MG63 (cell line): ENCODE data around the gene NDNF. TPM values are rescaled to one million over a fixed set of nuclear protein-coding genes. Genes with fewer than 3 reads are reported as not detected.

ENCODE experiments used
- DNase-seq: peaks from one replicate; pipeline ENCODE4 v3.0.0-alpha.2; 2020
- H3K27me3 ChIP-seq: fragments of 250-450 bp; sonication (Bioruptor Pico); 2 replicates; pipeline ENCODE4 v1.5.1; 2020; ENCODE audit warnings: mild to moderate bottlenecking, moderate library complexity
- H3K36me3 ChIP-seq: fragments of 250-450 bp; sonication (Bioruptor Pico); 2 replicates; pipeline ENCODE4 v1.5.1; 2020; ENCODE audit warnings: mild to moderate bottlenecking, moderate library complexity
- H3K4me3 ChIP-seq: fragments of 250-450 bp; sonication (Bioruptor Pico); 2 replicates; pipeline ENCODE4 v1.5.1; 2020; ENCODE audit warnings: mild to moderate bottlenecking, moderate library complexity
- H3K9me3 ChIP-seq: fragments of 250-450 bp; sonication (Bioruptor Pico); 2 replicates; pipeline ENCODE4 v1.5.1; 2020; ENCODE audit warnings: mild to moderate bottlenecking, moderate library complexity
- total RNA-seq: library from RNA; depleted of rRNA; stranded (reverse); fragments of >200 nt; shearing (Covaris generic); gene quantifications from 2 replicates; pipeline ENCODE4 v1.2.3, GENCODE V29; 2014; ENCODE audit warnings: low replicate concordance; rRNA removed

The NDNF gene
- total RNA-seq = not detected in 2 replicates

DNA sequence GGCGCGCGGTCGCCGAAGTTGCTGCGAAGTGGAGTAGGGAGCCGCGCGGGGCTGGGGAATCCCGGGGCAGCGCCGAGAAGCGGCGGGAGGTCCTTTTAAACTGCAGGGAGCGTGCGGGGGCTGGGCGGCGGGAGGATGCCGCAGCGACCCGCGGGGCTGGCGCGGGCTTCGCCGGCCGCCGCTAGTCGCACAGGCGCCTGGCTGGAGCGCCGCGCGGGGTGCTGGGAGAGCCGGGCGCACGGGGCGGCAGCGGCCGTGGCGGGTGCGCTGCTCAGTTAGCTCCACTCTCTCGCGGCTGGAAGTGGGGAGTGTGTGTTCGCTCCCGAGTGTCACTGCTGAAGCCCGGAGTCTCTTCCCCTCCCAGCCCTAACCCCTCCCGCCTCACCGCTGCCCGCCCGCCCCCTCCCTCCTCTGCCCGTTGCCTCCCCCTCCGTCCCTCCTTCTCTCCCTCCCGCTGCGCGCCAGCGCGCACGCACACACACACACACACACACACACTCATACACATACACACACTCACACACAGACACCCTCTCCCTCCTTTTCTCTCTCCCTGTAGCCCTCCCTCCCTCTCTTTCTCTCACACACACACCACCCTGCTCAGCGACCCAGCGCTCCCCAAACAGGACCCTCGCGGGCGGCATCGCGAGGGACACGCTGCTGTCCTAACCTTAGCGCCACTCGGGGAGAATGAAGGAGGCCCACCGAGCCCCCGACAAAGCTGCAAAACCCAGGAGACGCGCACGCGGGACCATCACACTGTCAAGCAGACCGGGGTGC, at the start of gene NDNF:
TSS of gene NDNF (minus strand) at position 312 of the 780 bp plus-strand sequence. CDS start 26,698 bp downstream, outside the sequence.
- H3K4me3 ChIP-seq = peak within 1 kb of the TSS; percentile 28
- no peaks in the 10 kb centered on the region for H3K36me3 ChIP-seq
- peaks cover 18% of the 10 kb centered on the region for H3K27me3 ChIP-seq
- no peaks in the 10 kb centered on the region for H3K9me3 ChIP-seq
- peak; percentile 22 for DNase-seq

DNA sequence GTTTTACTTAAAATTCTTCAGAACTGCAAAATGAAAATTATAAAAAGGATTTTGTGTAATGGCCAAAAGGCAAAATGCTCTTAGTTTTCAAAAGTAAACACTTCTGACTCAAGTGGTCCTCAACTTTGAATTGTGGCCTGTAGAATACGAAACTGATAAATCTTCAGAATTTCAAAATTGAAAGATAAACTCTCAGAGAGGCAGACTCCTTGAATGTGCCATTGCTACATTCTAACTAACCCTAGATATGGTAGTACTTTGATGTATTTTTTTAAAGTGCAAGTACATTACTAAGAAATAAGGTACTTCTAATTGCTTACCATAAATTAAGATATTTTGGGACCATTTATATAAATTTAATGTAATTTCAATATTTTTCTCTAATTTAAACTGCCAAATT, 47.4 kb upstream of the NDNF start:
- H3K27me3 ChIP-seq = no peaks in the 10 kb centered on the region; the same call in 1 of the 2 replicates
- no peaks in the 10 kb centered on the region for H3K9me3 ChIP-seq

GRCh38 chr4:121118344-121118743, 46.0 kb upstream of the NDNF start:
- H3K4me3 ChIP-seq = no peak overlapping the region
- no peak for DNase-seq
- H3K36me3 ChIP-seq = no peaks in the 10 kb centered on the region
- no peaks in the 10 kb centered on the region for H3K9me3 ChIP-seq
- H3K27me3 ChIP-seq = no peaks in the 10 kb centered on the region; the same call in 1 of the 2 replicates

More for the DNA sequence above, 47.4 kb upstream of the NDNF start:
- DNase-seq = no peak
- no peak overlapping the region for H3K4me3 ChIP-seq
- no peaks in the 10 kb centered on the region for H3K36me3 ChIP-seq

GRCh38 chr4:121114756-121115155, 42.4 kb upstream of the NDNF start:
- H3K4me3 ChIP-seq = no peak overlapping the region
- no peaks in the 10 kb centered on the region for H3K9me3 ChIP-seq
- H3K36me3 ChIP-seq = no peaks in the 10 kb centered on the region
- DNase-seq = no peak
- H3K27me3 ChIP-seq = no peaks in the 10 kb centered on the region; the same call in 1 of the 2 replicates

DNA sequence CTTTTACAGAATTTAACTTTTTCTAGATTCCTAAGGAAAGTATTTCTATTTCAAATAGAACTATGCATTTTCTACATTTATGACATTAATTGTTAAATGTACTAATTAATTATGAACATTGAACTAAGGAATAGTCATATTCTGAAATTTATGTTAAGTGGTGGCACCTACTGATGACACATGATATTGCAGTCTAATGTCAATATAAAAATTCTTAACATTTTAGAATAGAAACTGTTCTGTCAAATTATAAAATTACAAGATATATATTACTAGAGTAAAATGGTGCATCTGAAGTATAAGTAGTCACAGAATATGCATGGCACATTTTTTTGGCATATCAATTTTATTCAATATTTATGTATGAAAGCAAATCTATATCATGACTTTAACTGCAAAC, 40.2 kb upstream of the NDNF start:
- no peak for DNase-seq
- no peaks in the 10 kb centered on the region for H3K36me3 ChIP-seq
- H3K27me3 ChIP-seq = no peaks in the 10 kb centered on the region; the same call in 1 of the 2 replicates
- no peak overlapping the region for H3K4me3 ChIP-seq
- H3K9me3 ChIP-seq = no peaks in the 10 kb centered on the region

DNA sequence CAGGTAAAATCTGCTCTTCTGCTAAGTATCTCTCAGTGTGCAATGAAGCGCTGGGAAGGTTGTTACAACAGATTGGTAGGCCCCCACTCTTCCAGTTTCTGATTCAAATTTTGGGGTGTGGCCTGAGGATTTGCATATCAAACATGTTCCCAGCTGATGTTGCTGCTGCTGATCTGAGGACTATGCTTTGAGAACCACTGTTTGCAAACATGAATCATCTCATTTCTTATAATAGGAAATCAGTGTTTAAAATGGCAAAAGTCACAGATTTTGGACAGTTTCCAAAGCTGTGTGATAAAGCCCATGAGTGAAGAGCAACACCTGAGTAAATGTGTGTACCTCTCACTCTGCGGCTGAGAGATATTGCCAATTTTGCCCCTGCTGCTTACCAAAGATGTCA, 36.2 kb upstream of the NDNF start:
- no peaks in the 10 kb centered on the region for H3K9me3 ChIP-seq
- no peaks in the 10 kb centered on the region for H3K36me3 ChIP-seq
- no peak overlapping the region for H3K4me3 ChIP-seq
- no peaks in the 10 kb centered on the region for H3K27me3 ChIP-seq
- DNase-seq = no peak

DNA sequence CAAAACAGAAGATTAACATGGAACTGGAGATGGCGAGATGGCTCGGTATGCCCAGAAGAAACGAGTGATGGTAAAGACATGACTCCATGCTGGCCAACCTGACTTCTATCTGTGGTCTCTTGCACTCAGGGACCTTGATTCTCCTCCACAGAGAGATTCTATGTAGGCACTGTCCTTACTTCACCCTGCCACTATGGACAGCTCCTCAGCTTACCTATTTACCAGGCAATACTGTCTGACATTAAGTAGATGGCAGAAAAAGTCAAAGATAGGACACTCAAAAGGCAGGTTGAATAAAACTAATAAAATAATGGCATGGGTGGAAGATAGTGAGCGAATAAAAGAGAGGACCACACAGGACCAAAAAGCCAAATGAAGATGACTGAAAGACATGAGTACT, 35.2 kb upstream of the NDNF start:
- Histone ChIP-seq H3K27me3 (no peaks in the 10 kb centered on the region), H3K4me3 (no peak overlapping the region), H3K9me3 (no peaks in the 10 kb centered on the region), H3K36me3 (no peaks in the 10 kb centered on the region)
- DNase-seq = no peak

DNA sequence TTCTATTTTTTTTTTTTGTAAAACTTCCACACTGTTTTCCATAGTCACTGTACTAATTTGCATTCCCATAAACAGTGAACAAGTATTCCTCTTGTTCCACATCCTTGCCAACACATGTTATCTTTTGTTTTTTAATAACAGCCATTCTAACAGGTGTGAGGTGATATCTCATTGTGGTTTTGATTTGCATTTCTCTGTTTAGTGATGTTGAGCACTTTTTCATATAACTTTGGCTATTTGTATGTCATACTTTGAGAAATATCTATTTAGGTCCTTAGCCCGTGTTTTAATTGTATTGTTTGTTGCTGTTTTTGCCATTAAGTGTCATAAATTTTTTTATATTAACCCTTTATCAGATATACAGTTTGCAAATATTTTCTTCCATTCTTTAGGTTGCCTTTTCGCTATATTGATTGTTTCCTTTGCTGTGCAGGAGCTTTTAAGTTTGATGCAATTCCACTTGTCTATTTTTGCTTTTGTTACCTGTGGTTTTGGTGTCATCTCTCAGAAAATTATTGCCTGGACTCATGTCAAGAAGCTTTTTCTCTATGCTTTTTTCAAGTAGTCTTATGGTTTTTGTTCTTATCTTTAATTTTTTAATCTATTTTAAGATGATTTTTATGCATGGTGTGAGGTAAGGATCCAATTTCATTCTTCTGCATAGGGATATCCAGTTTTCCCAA, 27.9 kb upstream of the NDNF start:
- no peak overlapping the region for H3K4me3 ChIP-seq
- DNase-seq = no peak
- H3K9me3 ChIP-seq = no peaks in the 10 kb centered on the region
- no peaks in the 10 kb centered on the region for H3K36me3 ChIP-seq
- H3K27me3 ChIP-seq = no peaks in the 10 kb centered on the region

GRCh38 chr4:121098266-121098665, 25.9 kb upstream of the NDNF start:
- H3K36me3 ChIP-seq = no peaks in the 10 kb centered on the region
- no peaks in the 10 kb centered on the region for H3K9me3 ChIP-seq
- DNase-seq = no peak
- H3K4me3 ChIP-seq = no peak overlapping the region
- H3K27me3 ChIP-seq = no peaks in the 10 kb centered on the region

DNA sequence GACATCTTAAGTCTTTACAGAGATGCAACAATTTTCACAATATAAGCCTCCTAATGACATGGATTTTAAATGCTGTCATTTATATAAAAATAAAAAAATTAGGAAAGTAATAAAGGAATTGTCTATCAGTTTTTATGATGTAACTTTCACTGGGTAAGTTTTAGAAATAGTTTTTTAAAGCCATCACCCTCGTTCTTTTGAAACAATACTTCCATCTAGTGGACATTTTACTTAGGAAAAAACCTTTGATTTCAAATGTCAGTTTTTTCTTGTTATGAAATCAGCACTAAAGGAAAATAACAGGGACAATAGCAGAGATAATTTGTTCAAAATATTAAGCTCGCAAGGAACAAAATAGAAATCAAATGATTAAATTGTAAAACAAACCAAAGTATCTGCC, 24.3 kb upstream of the NDNF start:
- Histone ChIP-seq H3K36me3 (no peaks in the 10 kb centered on the region), H3K4me3 (no peak overlapping the region), H3K9me3 (no peaks in the 10 kb centered on the region), H3K27me3 (no peaks in the 10 kb centered on the region)
- DNase-seq = no peak

DNA sequence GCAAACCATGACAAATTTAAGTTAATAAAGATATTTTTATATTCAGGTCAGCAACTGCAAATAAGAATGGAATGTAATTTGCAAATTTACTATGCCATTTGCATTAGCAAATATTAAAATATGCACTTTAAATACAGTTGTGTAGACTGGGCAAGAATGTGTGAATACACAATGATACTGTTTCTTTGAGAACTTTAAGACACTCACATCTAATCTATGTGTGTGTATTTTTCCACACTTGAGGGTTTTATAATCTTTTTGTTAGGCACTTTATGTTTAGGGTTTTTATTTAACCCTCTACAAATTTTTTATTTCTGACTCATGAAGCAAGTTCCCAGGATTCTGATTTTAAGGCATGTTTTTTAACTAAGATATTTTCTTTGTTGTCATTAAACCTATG, 23.9 kb upstream of the NDNF start:
- no peaks in the 10 kb centered on the region for H3K36me3 ChIP-seq
- no peak overlapping the region for H3K4me3 ChIP-seq
- DNase-seq = no peak
- no peaks in the 10 kb centered on the region for H3K27me3 ChIP-seq
- no peaks in the 10 kb centered on the region for H3K9me3 ChIP-seq

DNA sequence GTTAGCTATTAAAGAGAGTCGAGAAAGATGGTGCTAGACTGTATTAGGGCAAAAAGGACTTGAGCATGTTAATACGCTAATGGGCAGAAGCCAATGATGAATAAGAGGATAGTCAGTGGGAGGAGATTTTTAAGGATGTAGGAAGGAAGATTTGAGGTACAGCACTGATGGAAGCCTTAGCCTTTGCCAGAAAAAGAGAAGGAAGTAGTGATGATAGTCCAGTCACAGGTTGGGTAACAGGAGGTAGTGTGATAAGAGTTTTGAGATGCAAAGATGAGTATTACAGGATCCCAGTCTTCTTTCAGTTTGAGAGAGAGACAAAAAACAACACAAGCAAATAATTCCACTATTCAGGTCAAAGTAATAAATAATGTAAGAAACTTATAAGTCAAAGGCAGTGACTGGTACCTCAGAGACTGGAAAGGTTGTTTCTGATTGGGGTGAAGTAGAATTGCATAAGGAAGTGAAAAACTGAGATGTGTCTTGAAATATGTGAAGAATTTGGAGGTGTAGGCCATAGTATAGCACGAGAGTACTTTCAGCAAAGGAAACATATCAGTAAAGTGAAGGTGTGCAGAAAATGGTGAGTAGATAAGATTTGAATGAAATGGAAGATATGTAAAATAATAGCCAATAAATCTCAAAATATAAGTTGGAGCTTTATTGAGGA, 22.1 kb upstream of the NDNF start:
- Histone ChIP-seq H3K36me3 (no peaks in the 10 kb centered on the region), H3K27me3 (no peaks in the 10 kb centered on the region), H3K4me3 (no peak overlapping the region), H3K9me3 (no peaks in the 10 kb centered on the region)
- DNase-seq = no peak

GRCh38 chr4:121093261-121093660, 20.9 kb upstream of the NDNF start:
- no peaks in the 10 kb centered on the region for H3K36me3 ChIP-seq
- H3K9me3 ChIP-seq = no peaks in the 10 kb centered on the region
- DNase-seq = no peak
- no peaks in the 10 kb centered on the region for H3K27me3 ChIP-seq
- no peak overlapping the region for H3K4me3 ChIP-seq

DNA sequence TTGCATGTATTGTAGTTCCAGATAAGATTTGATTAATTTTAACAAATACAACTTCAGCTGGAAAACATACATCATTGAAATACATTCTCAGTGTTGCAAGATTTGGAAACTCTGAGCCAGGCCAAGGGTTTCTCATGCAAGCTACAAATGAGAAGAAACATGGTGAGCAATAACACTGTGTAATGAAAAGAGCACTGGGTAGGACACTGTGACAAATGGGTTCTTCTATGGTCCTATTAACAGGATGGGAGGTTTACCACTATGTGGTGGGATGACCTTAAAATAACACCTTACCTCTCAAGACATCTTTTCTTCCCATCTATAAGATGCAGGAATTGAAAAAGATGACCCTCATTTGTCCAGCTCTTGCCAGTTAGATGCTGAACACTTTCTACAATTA, 19.6 kb upstream of the NDNF start:
- no peaks in the 10 kb centered on the region for H3K27me3 ChIP-seq
- no peak for DNase-seq
- H3K4me3 ChIP-seq = no peak overlapping the region
- no peaks in the 10 kb centered on the region for H3K9me3 ChIP-seq
- H3K36me3 ChIP-seq = no peaks in the 10 kb centered on the region

DNA sequence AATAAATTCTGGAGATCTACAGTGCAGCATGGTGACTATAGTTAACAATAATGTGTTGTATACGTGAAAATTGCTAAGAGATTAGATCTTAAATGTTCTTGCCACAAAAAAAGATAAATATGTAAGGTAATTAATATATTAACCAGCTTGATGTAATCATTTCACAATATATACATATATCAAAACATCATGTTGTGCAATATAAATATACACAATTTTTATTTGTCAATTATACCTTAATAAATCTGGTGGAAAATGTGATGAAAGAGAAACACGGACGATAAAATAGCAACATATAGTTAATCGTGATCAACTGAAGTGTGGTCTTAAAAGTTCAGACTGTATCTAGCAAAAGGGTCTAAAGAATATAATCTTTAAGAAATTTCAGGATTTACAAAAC, 16.5 kb upstream of the NDNF start:
- Histone ChIP-seq H3K9me3 (no peaks in the 10 kb centered on the region), H3K4me3 (no peak overlapping the region), H3K27me3 (no peaks in the 10 kb centered on the region), H3K36me3 (no peaks in the 10 kb centered on the region)
- DNase-seq = no peak

- no peak overlapping the region for H3K4me3 ChIP-seq
- H3K27me3 ChIP-seq = peaks cover 7% of the 10 kb centered on the region; the same call in 1 of the 2 replicates
- DNase-seq = no peak
- no peaks in the 10 kb centered on the region for H3K36me3 ChIP-seq
- H3K9me3 ChIP-seq = no peaks in the 10 kb centered on the region
Observed at GRCh38 chr4:121079376-121079775, 7.0 kb upstream of the NDNF start.

DNA sequence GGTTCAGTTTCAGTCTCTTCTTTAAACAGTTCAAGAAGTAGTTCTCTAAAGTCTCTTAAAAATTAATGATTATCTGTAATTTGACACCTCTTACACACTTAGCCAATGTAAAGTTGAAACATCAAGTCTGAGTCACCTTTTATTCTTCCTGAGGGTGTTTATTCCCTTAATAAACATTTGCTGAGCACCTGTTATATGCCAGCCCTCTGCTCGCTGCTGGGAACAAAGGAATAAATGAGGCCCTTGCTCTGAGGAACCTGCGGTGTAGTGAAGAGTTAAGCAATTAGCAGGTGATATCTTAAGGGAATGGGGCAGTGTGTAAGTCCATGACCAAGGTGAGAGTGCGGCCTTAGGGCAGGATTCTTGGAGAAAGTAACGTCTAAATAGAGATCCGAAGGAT, 5.2 kb upstream of the NDNF start:
- peaks cover 7% of the 10 kb centered on the region; the same call in 1 of the 2 replicates for H3K27me3 ChIP-seq
- H3K9me3 ChIP-seq = no peaks in the 10 kb centered on the region
- H3K36me3 ChIP-seq = no peaks in the 10 kb centered on the region
- no peak for DNase-seq
- no peak overlapping the region for H3K4me3 ChIP-seq
